ENCODE measurements around the gene SFT2D3.

SFT2D3 gene

DNA sequence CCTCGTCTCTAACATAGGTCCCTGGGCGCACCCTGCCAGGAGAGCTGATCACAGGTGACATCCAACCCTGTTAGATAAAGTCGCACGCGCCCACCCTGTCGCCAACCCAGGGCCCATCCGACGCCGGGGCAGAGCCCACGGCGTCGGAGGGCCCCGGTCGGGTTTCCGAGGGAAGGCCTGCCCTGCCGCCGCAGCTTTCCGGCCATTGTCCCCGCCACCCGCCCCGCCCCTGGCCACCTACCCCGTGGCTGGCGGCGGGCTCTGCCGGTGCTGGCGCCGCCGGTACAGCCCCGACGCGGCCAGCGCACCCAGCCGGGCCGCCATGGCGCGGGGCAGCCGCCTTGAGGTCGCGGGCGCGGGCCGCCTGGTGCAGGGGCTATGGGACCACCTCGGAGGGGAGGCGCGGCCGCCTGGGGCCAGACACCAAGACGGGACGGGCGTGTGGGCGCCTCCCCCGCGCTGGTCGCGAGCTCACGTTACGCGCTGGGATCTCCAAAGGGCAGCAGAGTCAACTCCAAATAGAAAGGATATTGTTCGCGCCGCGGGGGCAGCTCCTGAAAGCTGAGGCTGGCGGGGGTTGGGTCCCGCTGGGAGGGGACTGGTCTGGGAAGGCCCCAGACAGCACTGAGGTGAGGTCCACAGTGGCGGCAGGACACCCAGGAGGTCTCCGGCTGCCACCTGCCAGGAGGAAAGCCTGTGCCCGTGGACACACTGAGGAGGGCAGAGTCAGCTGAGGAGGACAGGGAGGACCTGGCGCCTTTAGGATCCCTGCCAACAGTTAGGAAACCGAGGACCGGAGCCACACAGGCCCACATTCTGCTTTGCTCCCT is 37.0 kb upstream of the SFT2D3 start:
- no peak for DNase-seq (ENCODE audit: low read depth)
- TF ChIP-seq CTCF (conservative IDR thresholded peaks at IDR 0.05; ENCODE audit: low read depth, low read length), result no peak
- peak overlapping the region; percentile 28 for H3K4me3 ChIP-seq (ENCODE audit: low read depth, low read length)

DNA sequence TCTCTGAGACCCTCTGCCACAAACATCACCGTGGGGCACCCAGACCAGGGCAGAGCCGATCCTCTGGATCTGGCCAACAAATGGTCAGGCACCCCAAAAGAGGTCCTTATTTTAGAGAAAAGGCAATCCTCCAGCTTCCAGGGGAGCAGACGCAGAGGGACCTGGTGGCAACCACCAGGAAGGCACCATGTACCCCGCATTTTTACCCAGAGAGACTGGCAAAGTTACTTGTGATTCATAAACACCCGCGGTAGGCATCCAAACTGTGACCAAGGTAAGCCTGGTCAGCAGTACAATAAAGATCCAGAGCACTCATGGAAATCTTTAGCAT is 36.4 kb upstream of the SFT2D3 start:
- no peak for DNase-seq (ENCODE audit: low read depth)
- TF ChIP-seq CTCF (conservative IDR thresholded peaks at IDR 0.05; ENCODE audit: low read depth, low read length), result no peak
- H3K4me3 ChIP-seq (ENCODE audit: low read depth, low read length), result no peak overlapping the region

GRCh38 chr2:127665267-127665893 is 35.9 kb upstream of the SFT2D3 start:
- H3K4me3 ChIP-seq (ENCODE audit: low read depth, low read length), result no peak overlapping the region
- DNase-seq (ENCODE audit: low read depth), result no peak
- TF ChIP-seq CTCF (conservative IDR thresholded peaks at IDR 0.05; ENCODE audit: low read depth, low read length), result no peak

- H3K4me3 ChIP-seq (ENCODE audit: low read depth, low read length), result no peak overlapping the region
- no peak for DNase-seq (ENCODE audit: low read depth)
- no peak for TF ChIP-seq CTCF (conservative IDR thresholded peaks at IDR 0.05; ENCODE audit: low read depth, low read length)
These were observed 32.2 kb upstream of the SFT2D3 start for GRCh38 chr2:127669056-127669455.

GRCh38 chr2:127670055-127670956 is 31.0 kb upstream of the SFT2D3 start:
- TF ChIP-seq CTCF (conservative IDR thresholded peaks at IDR 0.05; ENCODE audit: low read depth, low read length), result no peak
- H3K4me3 ChIP-seq (ENCODE audit: low read depth, low read length), result no peak overlapping the region
- DNase-seq (ENCODE audit: low read depth), result no peak

DNA sequence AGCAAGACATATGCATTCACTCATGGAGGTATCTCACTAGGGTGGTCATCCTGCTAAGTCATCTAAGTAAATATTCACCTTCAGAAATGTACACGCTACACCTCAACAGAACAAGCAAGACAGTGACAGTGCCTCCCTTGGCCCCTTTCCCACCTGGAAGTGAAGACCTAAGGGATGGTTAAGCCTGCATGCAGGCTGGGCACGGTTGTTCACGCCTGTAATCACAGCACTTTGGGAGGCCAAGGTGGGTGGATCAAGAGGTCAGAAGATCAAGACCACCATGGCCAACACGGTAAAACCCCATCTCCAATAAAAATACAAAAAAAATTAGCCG is 30.4 kb upstream of the SFT2D3 start:
- H3K4me3 ChIP-seq (ENCODE audit: low read depth, low read length), result no peak overlapping the region
- no peak for DNase-seq (ENCODE audit: low read depth)
- TF ChIP-seq CTCF (conservative IDR thresholded peaks at IDR 0.05; ENCODE audit: low read depth, low read length), result no peak

Data from choroid plexus epithelial cell (primary cell).